ENCODE measurements around the gene DCLRE1A. TPM values are rescaled to one million over a fixed set of nuclear protein-coding genes. Genes with fewer than 3 reads are reported as not detected.

DCLRE1A gene
- total RNA-seq, 4 donors from 2014 or later, result 4.1 to 6.5 (median 5.3) TPM

- Histone ChIP-seq H3K4me1 (peaks cover 6 to 16% (median 15%) of the 10 kb centered on the region in 4 donors), H3K9me3 (no peaks in the 10 kb centered on the region), H3K4me3 (no peak overlapping the region), H3K36me3 (peaks cover 0 to 22% (median 14%) of the 10 kb centered on the region in 4 donors), H3K27me3 (no peaks in the 10 kb centered on the region), H3K27ac (replicated peaks in 1 of 4) (no peak overlapping the region)
- no peak for DNase-seq (ENCODE audit: extremely low spot score)
- intact Hi-C loops (cut with DNase I), result no loop called here
- no peak for TF ChIP-seq POLR2AphosphoS5 (IDR thresholded peaks at IDR 0.05)
- 58% methylated on average over 3 of the region's 3 CpGs for WGBS
Measured at GRCh38 chr10:113865901-113866300, 12.0 kb upstream of the DCLRE1A start.

GRCh38 chr10:113859261-113859660, 5.4 kb upstream of the DCLRE1A start:
- H3K4me1 ChIP-seq, result peaks cover 7 to 36% (median 34%) of the 10 kb centered on the region in 4 donors
- H3K4me3 ChIP-seq, result no peak overlapping the region
- TF ChIP-seq, protein P1, sequence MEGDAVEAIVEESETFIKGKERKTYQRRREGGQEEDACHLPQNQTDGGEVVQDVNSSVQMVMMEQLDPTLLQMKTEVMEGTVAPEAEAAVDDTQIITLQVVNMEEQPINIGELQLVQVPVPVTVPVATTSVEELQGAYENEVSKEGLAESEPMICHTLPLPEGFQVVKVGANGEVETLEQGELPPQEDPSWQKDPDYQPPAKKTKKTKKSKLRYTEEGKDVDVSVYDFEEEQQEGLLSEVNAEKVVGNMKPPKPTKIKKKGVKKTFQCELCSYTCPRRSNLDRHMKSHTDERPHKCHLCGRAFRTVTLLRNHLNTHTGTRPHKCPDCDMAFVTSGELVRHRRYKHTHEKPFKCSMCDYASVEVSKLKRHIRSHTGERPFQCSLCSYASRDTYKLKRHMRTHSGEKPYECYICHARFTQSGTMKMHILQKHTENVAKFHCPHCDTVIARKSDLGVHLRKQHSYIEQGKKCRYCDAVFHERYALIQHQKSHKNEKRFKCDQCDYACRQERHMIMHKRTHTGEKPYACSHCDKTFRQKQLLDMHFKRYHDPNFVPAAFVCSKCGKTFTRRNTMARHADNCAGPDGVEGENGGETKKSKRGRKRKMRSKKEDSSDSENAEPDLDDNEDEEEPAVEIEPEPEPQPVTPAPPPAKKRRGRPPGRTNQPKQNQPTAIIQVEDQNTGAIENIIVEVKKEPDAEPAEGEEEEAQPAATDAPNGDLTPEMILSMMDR (IDR thresholded peaks at IDR 0.05), result no peak
- TF ChIP-seq POLR2AphosphoS5 (IDR thresholded peaks at IDR 0.05) (no peak), POLR2A (IDR thresholded peaks at IDR 0.05; ENCODE audit: low read depth) (no peak), EP300 (IDR thresholded peaks at IDR 0.05) (no peak)
- WGBS, result 82% methylated on average over 2 of the region's 2 CpGs
- intact Hi-C loops (cut with DNase I), result loop anchor here (5.0 to 10.0 kb wide), 4 partner anchors 57 to 313 kb away; partner anchors contain the start of gene CCDC186
- H3K27me3 ChIP-seq, result no peaks in the 10 kb centered on the region
- no peak for DNase-seq (ENCODE audit: extremely low spot score)
- H3K36me3 ChIP-seq, result peaks cover 0 to 40% (median 30%) of the 10 kb centered on the region in 4 donors
- H3K27ac ChIP-seq (replicated peaks in 1 of 4), result no peak overlapping the region
- H3K9me3 ChIP-seq, result no peaks in the 10 kb centered on the region

DNA sequence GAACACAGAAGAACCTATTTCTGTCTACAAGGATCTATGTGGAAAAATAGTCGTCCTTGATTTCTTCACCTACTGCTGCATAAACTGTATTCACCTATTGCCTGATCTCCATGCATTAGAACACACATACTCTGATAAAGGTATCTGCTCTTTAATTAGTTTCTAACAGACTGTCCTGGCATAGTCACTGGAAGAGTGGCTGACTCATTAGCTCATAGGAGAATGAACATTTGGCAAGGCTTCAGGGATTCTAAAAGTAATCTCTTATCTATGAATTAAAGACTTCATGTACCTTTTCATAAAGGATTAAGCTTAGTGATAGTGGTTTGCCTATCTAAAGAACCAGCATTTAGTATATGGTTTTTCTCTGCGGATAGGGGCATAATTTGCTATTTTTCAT, 4.7 kb upstream of the DCLRE1A start:
- Histone ChIP-seq H3K27me3 (no peaks in the 10 kb centered on the region), H3K9me3 (no peaks in the 10 kb centered on the region), H3K27ac (replicated peaks in 1 of 4) (no peak overlapping the region), H3K4me3 (no peak overlapping the region), H3K36me3 (peaks cover 0 to 37% (median 27%) of the 10 kb centered on the region in 4 donors), H3K4me1 (peaks cover 7 to 38% (median 36%) of the 10 kb centered on the region in 4 donors)
- TF ChIP-seq POLR2A (IDR thresholded peaks at IDR 0.05; ENCODE audit: low read depth), result no peak
- no peak for TF ChIP-seq POLR2AphosphoS5 (IDR thresholded peaks at IDR 0.05)
- no peak for TF ChIP-seq EP300 (IDR thresholded peaks at IDR 0.05)
- no peak for DNase-seq (ENCODE audit: extremely low spot score)
- 65% methylated on average over 2 of the region's 2 CpGs for WGBS
- intact Hi-C loops (cut with DNase I), result loop anchor here (5.0 to 10.0 kb wide), 4 partner anchors 56 to 314 kb away; partner anchors contain the start of gene CCDC186

DNA sequence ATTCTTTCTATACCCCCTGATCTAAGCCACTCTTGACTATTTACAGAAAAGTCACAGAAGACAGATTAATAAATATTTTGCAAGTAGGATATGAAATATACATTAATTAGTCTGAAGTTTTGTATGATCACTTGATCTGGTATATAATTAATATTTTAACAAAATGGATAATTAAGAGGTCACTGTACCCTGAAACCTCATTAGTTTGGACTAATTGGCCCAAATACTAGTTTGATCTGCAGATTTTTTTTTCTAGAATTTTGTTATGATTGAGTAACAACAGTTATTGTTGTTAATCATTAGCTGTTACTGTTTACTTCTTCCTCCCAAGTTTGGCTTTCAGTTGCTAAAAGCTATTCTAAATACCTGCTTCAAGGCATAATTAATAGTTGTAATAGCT, 3.3 kb upstream of the DCLRE1A start:
- peaks cover 8 to 51% (median 48%) of the 10 kb centered on the region in 4 donors for H3K4me1 ChIP-seq
- H3K4me3 ChIP-seq, result peak overlapping the region in 1 of 4 donors; percentile 93

GRCh38 chr10:113856563-113856962, 2.7 kb upstream of the DCLRE1A start:
- no peaks in the 10 kb centered on the region for H3K27me3 ChIP-seq
- WGBS, result 65% methylated on average over 1 of the region's 1 CpG
- H3K27ac ChIP-seq (replicated peaks in 1 of 4), result no peak overlapping the region
- H3K4me1 ChIP-seq, result peaks cover 9 to 58% (median 55%) of the 10 kb centered on the region in 4 donors
- intact Hi-C loops (cut with DNase I), result loop anchor here (5.0 to 10.0 kb wide), 4 partner anchors 54 to 316 kb away; partner anchors contain the start of gene CCDC186
- no peak for DNase-seq (ENCODE audit: extremely low spot score)
- TF ChIP-seq, protein P1 (IDR thresholded peaks at IDR 0.05), result no peak
- TF ChIP-seq POLR2A (IDR thresholded peaks at IDR 0.05; ENCODE audit: low read depth) (no peak), POLR2AphosphoS5 (IDR thresholded peaks at IDR 0.05) (no peak), EP300 (IDR thresholded peaks at IDR 0.05) (no peak)
- H3K36me3 ChIP-seq, result peaks cover 0 to 31% (median 22%) of the 10 kb centered on the region in 4 donors
- H3K9me3 ChIP-seq, result no peaks in the 10 kb centered on the region
- peak overlapping the region; percentile 68 to 97 (median 91) for H3K4me3 ChIP-seq

More for the DNA sequence above, 3.3 kb upstream of the DCLRE1A start:
- Histone ChIP-seq H3K27ac (replicated peaks in 1 of 4) (no peak overlapping the region), H3K9me3 (no peaks in the 10 kb centered on the region), H3K36me3 (peaks cover 0 to 37% (median 27%) of the 10 kb centered on the region in 4 donors), H3K27me3 (no peaks in the 10 kb centered on the region)
- intact Hi-C loops (cut with DNase I), result loop anchor here (5.0 to 10.0 kb wide), 4 partner anchors 55 to 315 kb away; partner anchors contain the start of gene CCDC186
- DNase-seq (ENCODE audit: extremely low spot score), result no peak
- no peak for TF ChIP-seq EP300 (IDR thresholded peaks at IDR 0.05)
- TF ChIP-seq POLR2A (IDR thresholded peaks at IDR 0.05; ENCODE audit: low read depth), result no peak
- TF ChIP-seq POLR2AphosphoS5 (IDR thresholded peaks at IDR 0.05), result no peak
- TF ChIP-seq, protein P1 (IDR thresholded peaks at IDR 0.05), result no peak

Measured in esophagus muscularis mucosa (tissue), 4 donors.